Spleen (tissue), 11 donors: ENCODE measurements around the gene NHLH1. TPM values are rescaled to one million over a fixed set of nuclear protein-coding genes. Genes with fewer than 3 reads are reported as not detected.

ENCODE experiments used
- DNase-seq: peaks from one replicate; pipeline ENCODE4 v3.0.0-alpha.2; 2020
- H3K27ac ChIP-seq, 8 donors: fragments of 200-600 bp; sonication (generic) in 7 of 8; 1 replicate in 4 of 8; 2 replicates in 4 of 8; pipeline versions ENCODE4 v1.5.0 to v1.8.0; 2016 to 2021; ENCODE audit warnings: inconsistent platforms in 4 of 8, mild to moderate bottlenecking in 4 of 8, moderate library complexity in 1 of 8
- H3K27me3 ChIP-seq, 7 donors: fragments of 200-600 bp; sonication (generic) in 6 of 7; replicated peaks in 1 of 7; 1 replicate in 4 of 7; 2 replicates in 3 of 7; pipeline versions ENCODE4 v1.5.0 to v1.8.0; 2016 to 2021; ENCODE audit warnings: inconsistent platforms in 3 of 7, mild to moderate bottlenecking in 1 of 7
- H3K36me3 ChIP-seq, 6 donors: fragments of 200-600 bp; sonication (generic) in 5 of 6; 1 replicate in 4 of 6; 2 replicates in 2 of 6; pipeline versions ENCODE4 v1.5.0 to v1.8.0; 2016 to 2021; ENCODE audit warnings: inconsistent platforms in 2 of 6
- H3K4me1 ChIP-seq, 6 donors: fragments of 200-600 bp; sonication (generic) in 5 of 6; 1 replicate in 3 of 6; 2 replicates in 3 of 6; pipeline versions ENCODE4 v1.5.0 to v1.8.0; 2016 to 2021; ENCODE audit warnings: inconsistent platforms in 3 of 6
- H3K4me3 ChIP-seq, 8 donors: fragments of 200-600 bp; sonication (generic) in 7 of 8; 1 replicate in 4 of 8; 2 replicates in 4 of 8; pipeline versions ENCODE4 v1.5.0 to v1.8.0; 2016 to 2021; ENCODE audit warnings: inconsistent platforms in 4 of 8, mild to moderate bottlenecking in 4 of 8, moderate library complexity in 2 of 8
- H3K9me3 ChIP-seq, 8 donors: fragments of 200-600 bp; sonication (generic) in 7 of 8; 1 replicate in 4 of 8; 2 replicates in 4 of 8; pipeline versions ENCODE4 v1.5.0 to v1.8.0; 2016 to 2021; ENCODE audit warnings: inconsistent platforms in 4 of 8
- POLR2A ChIP-seq, 3 donors: fragments of 450-650 bp; IDR thresholded peaks; one replicate each; pipeline ENCODE4 v1.5.1; 2017; ENCODE audit warnings: antibody characterized with exemption in 3 of 3, mild to moderate bottlenecking in 1 of 3
- POLR2AphosphoS5 ChIP-seq, 3 donors: sonication (generic); formaldehyde crosslinking; IDR thresholded peaks; one replicate each; pipeline ENCODE4 v1.5.1; 2017; ENCODE audit warnings: antibody characterized with exemption in 3 of 3
- WGBS, 5 donors: extraction: QIAGEN DNeasy Blood & Tissue Kit in 3 of 5; methylation state at CpG; one replicate each; pipeline versions ENCODE4 v1.1.5 to v1.1.7; 2013 to 2018; 5-methylcytosine and 5-hydroxymethylcytosine counted together
- intact Hi-C: fragments of 100-400 bp; cut with DNase I; formaldehyde crosslinking; loops from one replicate; pipeline ENCODE4 v1.15.0; 2023; ENCODE audit warnings: low total_unique reads
- polyA plus RNA-seq, 3 donors: library from polyadenylated mRNA; stranded (reverse); fragments of 200-250 nt; gene quantifications; one replicate each; pipeline ENCODE4 v1.2.1, GENCODE V29; 2013
- total RNA-seq, 7 donors: library from RNA; depleted of rRNA in 3 of 7; stranded (reverse); fragments of >200 nt in 3 of 7; fragmentation: NEBNext Ultra II Directional in 4 of 7; extraction: Animal tissue kit (Norgen Biotek cat#: 25700) in 4 of 7; gene quantifications; one replicate each; pipeline versions ENCODE4 v1.1.0 to v1.2.1, GENCODE V29; 2016 to 2021
- TF ChIP-seq, protein P1 (sequence below), 11 experiments: fragments of 200-600 bp in 7 of 11; fragments of 450-650 bp in 4 of 11; sonication (generic) in 4 of 11; IDR thresholded peaks in 8 of 11; conservative IDR thresholded peaks in 3 of 11; 1 replicate in 7 of 11; 2 replicates in 4 of 11; pipeline versions ENCODE4 v1.4.0 to v1.8.0; 2016 to 2021; ENCODE audit warnings: antibody characterized with exemption in 11 of 11, inconsistent platforms in 4 of 11, mild to moderate bottlenecking in 1 of 11
- donor health status: healthy with polysubstance abuse.
- donor health status: DM: no; HTN: no; CAD: no; lungs with moderate emphysema.
- donor health status: DM: no; HTN: no; CAD: no.
- donor health status: Bipolar disorder and iron deficiency.
- donor health status: healthy.
- donor health status: DM: no; HTN: no; CAD: no.
- donor health status: DM: yes; HTN: yes; CAD: no.

The NHLH1 gene
- total and polyA plus RNA-seq, 10 donors = 0.08 to 0.56 (median 0.23) TPM; not detected in 1

DNA sequence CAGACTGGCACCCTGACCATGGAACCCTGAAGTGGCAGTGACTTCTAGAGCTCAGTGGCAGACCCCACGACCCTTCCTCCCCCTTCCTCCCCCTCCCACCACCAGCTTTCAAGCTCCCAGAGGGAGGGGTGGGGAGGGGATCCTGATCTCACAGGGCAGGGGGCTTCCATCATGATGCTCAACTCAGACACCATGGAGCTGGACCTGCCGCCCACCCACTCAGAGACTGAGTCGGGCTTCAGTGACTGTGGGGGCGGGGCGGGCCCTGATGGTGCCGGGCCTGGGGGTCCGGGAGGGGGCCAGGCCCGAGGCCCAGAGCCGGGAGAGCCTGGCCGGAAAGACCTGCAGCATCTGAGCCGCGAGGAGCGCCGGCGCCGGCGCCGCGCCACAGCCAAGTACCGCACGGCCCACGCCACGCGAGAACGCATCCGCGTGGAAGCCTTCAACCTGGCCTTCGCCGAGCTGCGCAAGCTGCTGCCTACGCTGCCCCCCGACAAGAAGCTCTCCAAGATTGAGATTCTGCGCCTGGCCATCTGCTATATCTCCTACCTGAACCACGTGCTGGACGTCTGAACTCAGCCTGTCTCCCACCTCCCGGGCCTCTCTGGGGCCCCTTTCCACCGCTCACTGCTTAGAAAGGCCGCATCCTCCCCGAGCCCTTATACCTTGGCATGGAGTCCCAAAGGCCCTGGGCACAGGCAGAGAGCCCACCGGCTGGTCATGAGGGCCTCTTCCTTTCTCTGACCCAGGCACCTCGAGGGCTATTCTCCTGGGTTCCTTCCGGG, 3.9 kb downstream of the NHLH1 start:
- Histone ChIP-seq H3K27ac (no peak overlapping the region), H3K9me3 (no peaks in the 10 kb centered on the region), H3K4me1 (peaks cover under 1 to 12% (median 9%) of the 10 kb centered on the region in 6 donors), H3K4me3 (no peak overlapping the region), H3K27me3 (peaks cover 0 to 13% (median 0%) of the 10 kb centered on the region in 7 donors), H3K36me3 (no peaks in the 10 kb centered on the region)
- intact Hi-C loops = no loop called here
- WGBS, 5 donors = 79 to 86% (median 82%) methylated on average over 20 to 42 of the region's 42 CpGs
- DNase-seq = no peak
- TF ChIP-seq, protein P1, sequence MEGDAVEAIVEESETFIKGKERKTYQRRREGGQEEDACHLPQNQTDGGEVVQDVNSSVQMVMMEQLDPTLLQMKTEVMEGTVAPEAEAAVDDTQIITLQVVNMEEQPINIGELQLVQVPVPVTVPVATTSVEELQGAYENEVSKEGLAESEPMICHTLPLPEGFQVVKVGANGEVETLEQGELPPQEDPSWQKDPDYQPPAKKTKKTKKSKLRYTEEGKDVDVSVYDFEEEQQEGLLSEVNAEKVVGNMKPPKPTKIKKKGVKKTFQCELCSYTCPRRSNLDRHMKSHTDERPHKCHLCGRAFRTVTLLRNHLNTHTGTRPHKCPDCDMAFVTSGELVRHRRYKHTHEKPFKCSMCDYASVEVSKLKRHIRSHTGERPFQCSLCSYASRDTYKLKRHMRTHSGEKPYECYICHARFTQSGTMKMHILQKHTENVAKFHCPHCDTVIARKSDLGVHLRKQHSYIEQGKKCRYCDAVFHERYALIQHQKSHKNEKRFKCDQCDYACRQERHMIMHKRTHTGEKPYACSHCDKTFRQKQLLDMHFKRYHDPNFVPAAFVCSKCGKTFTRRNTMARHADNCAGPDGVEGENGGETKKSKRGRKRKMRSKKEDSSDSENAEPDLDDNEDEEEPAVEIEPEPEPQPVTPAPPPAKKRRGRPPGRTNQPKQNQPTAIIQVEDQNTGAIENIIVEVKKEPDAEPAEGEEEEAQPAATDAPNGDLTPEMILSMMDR (IDR thresholded peaks at IDR 0.05 in 8 of 11, conservative IDR thresholded peaks at IDR 0.05 in 3 of 11) = no peak

DNA sequence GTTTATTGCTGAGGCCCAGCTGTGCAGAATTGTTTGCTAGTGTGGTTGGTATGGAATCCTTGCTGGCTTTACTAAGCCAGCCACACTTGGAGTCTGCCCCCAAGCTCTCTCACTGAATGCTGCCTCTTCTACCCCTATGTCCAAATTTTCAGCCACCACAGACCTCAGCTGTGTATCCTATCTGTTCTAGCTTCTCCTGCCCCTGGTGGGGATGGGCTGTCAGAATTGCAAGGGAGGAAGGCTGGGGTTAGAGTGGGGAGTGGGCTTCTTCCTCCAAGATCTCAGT, 4.4 kb downstream of the NHLH1 start:
- DNase-seq = no peak
- Histone ChIP-seq H3K36me3 (no peaks in the 10 kb centered on the region), H3K27ac (no peak overlapping the region), H3K4me1 (peaks cover 6 to 17% (median 14%) of the 10 kb centered on the region in 6 donors), H3K27me3 (peaks cover 0 to 13% (median 0%) of the 10 kb centered on the region in 7 donors), H3K9me3 (no peaks in the 10 kb centered on the region), H3K4me3 (no peak overlapping the region)
- TF ChIP-seq POLR2AphosphoS5 (IDR thresholded peaks at IDR 0.05) = no peak
- TF ChIP-seq POLR2A (IDR thresholded peaks at IDR 0.05) = no peak
- TF ChIP-seq, protein P1 (IDR thresholded peaks at IDR 0.05 in 8 of 11, conservative IDR thresholded peaks at IDR 0.05 in 3 of 11) = no peak
- intact Hi-C loops = no loop called here

DNA sequence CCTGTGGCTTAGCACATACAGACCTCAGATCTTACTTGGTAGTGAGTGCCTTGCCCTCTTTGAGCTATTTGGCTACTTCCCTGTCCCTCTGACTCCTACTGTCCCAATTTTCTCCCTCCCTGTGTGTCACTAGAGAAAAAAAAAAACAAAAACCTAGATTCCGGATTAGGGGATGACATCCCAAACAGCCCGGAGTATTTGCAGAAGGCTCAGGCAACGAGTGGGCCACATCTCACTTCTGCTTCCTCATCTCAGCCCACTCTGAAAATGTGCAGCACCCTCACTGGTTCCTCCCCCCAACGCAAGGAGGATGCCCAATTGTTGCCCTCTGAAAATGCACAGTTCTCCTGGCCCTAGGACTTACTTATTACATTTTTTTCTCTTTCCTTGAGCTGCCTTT, 4.9 kb downstream of the NHLH1 start:
- H3K9me3 ChIP-seq = no peaks in the 10 kb centered on the region
- no peak for DNase-seq
- intact Hi-C loops = no loop called here
- TF ChIP-seq POLR2A (IDR thresholded peaks at IDR 0.05) (no peak), POLR2AphosphoS5 (IDR thresholded peaks at IDR 0.05) (no peak)
- TF ChIP-seq, protein P1 (IDR thresholded peaks at IDR 0.05 in 8 of 11, conservative IDR thresholded peaks at IDR 0.05 in 3 of 11) = no peak
- peaks cover 8 to 21% (median 17%) of the 10 kb centered on the region in 6 donors for H3K4me1 ChIP-seq
- H3K4me3 ChIP-seq = no peak overlapping the region
- H3K27ac ChIP-seq = no peak overlapping the region
- H3K27me3 ChIP-seq = peaks cover 0 to 13% (median 0%) of the 10 kb centered on the region in 7 donors
- 60 to 79% (median 71%) methylated on average over 4 of the region's 4 CpGs for WGBS, 5 donors
- H3K36me3 ChIP-seq = no peaks in the 10 kb centered on the region

DNA sequence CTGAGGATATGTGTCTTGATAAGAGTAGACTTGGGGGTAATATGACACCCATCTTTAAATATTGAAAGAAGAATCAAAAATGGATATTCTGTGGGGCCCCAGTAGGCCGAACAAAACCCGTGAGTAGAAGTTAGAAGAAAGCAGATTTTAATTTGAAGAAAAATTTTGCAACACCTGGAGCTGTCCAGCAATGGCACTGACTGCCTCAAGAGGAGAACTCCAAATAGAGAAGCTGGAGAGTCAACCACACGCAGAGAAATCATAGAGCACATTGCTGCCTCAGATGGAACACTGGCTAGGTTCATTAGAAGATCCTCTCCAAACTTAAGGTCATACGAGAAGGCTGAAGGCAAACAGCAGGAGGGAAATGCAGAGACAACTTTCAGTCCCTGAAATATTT, 6.8 kb downstream of the NHLH1 start:
- Histone ChIP-seq H3K36me3 (no peaks in the 10 kb centered on the region), H3K4me1 (peaks cover 8 to 21% (median 17%) of the 10 kb centered on the region in 6 donors), H3K9me3 (no peaks in the 10 kb centered on the region), H3K4me3 (no peak overlapping the region), H3K27ac (no peak overlapping the region), H3K27me3 (peaks cover 0 to 13% (median 0%) of the 10 kb centered on the region in 7 donors)
- intact Hi-C loops = no loop called here
- TF ChIP-seq POLR2AphosphoS5 (IDR thresholded peaks at IDR 0.05) (no peak), POLR2A (IDR thresholded peaks at IDR 0.05) (no peak)
- TF ChIP-seq, protein P1 (IDR thresholded peaks at IDR 0.05 in 8 of 11, conservative IDR thresholded peaks at IDR 0.05 in 3 of 11) = no peak
- no peak for DNase-seq
- WGBS, 5 donors = 74 to 88% (median 82%) methylated on average over 4 of the region's 4 CpGs
